Fibroblast of skin of back (primary cell): ENCODE results near the gene MCC.
A peak's percentile ranks its signal among the peaks of the same experiment; 100 is the strongest.

Experiments used
- DNase-seq: peaks from one replicate; pipeline ENCODE4 v3.0.0-alpha.2; 2013

Gene MCC

GRCh38 chr5:113244966-113245365, 243.3 kb downstream of the MCC start:
- no peak for DNase-seq

- no peak for DNase-seq
These were observed 244.9 kb downstream of the MCC start for GRCh38 chr5:113243349-113243664.

- peak; percentile 34 for DNase-seq
These were observed 245.5 kb downstream of the MCC start for GRCh38 chr5:113242481-113243348.

- no peak for DNase-seq
These were observed 247.1 kb downstream of the MCC start for GRCh38 chr5:113240951-113241726.

GRCh38 chr5:113240032-113240431, 248.2 kb downstream of the MCC start:
- DNase-seq = no peak

GRCh38 chr5:113237893-113238292, 250.4 kb downstream of the MCC start:
- DNase-seq = no peak

GRCh38 chr5:113236536-113237288, 251.5 kb downstream of the MCC start:
- DNase-seq = no peak

- DNase-seq = no peak
These were observed 252.4 kb downstream of the MCC start for GRCh38 chr5:113235884-113236283.

- DNase-seq = no peak
These were observed 253.7 kb downstream of the MCC start for GRCh38 chr5:113234546-113234945.

GRCh38 chr5:113233606-113234005, 254.6 kb downstream of the MCC start:
- peak; percentile 39 for DNase-seq

- DNase-seq = no peak
These were observed 255.6 kb downstream of the MCC start for GRCh38 chr5:113232667-113233066.

GRCh38 chr5:113232221-113232620, 256.0 kb downstream of the MCC start:
- DNase-seq = no peak

GRCh38 chr5:113231653-113232000, 256.6 kb downstream of the MCC start:
- DNase-seq = no peak

GRCh38 chr5:113230711-113231652, 257.3 kb downstream of the MCC start:
- peak; percentile 73 for DNase-seq

GRCh38 chr5:113227798-113228197, 260.5 kb downstream of the MCC start:
- DNase-seq = no peak

GRCh38 chr5:113226116-113226736, 262.0 kb downstream of the MCC start:
- peak; percentile 57 for DNase-seq

- no peak for DNase-seq
These were observed 263.0 kb downstream of the MCC start for GRCh38 chr5:113225259-113225658.

GRCh38 chr5:113224605-113225065, 263.6 kb downstream of the MCC start:
- peak; percentile 50 for DNase-seq

GRCh38 chr5:113223831-113224604, 264.2 kb downstream of the MCC start:
- DNase-seq = peak; percentile 40

- DNase-seq = no peak
These were observed 264.9 kb downstream of the MCC start for GRCh38 chr5:113223315-113223714.
